ENCODE data around the gene TNS3.

Gene TNS3

GRCh38 chr7:47580811-47581331, 1.0 kb downstream of the TNS3 start:
- Histone ChIP-seq H3K4me3 (ENCODE audit: low read depth, low read length) (peak overlapping the region; percentile 92), H2AFZ (ENCODE audit: low read length, unreplicated experiment) (no peak overlapping the region), H3K27me3 (ENCODE audit: insufficient read depth, low read length) (no peaks in the 10 kb centered on the region), H3K27ac (ENCODE audit: low read depth, low read length) (peak overlapping the region; percentile 96), H3K36me3 (ENCODE audit: insufficient read depth, low read length) (0 out of 2 replicates have a peak, but pooled peaks cover 5% of the 10 kb centered on the region), H3K4me1 (ENCODE audit: control insufficient read depth, insufficient read depth, low read length, unreplicated experiment) (peaks cover 66% of the 10 kb centered on the region), H3K79me2 (ENCODE audit: control insufficient read depth, insufficient read depth, low read length, unreplicated experiment) (peaks cover 60% of the 10 kb centered on the region)

GRCh38 chr7:47580175-47580706, 1.7 kb downstream of the TNS3 start:
- Histone ChIP-seq H2AFZ (ENCODE audit: low read length, unreplicated experiment) (no peak overlapping the region), H3K4me3 (ENCODE audit: low read depth, low read length) (peak overlapping the region; percentile 92), H3K27me3 (ENCODE audit: insufficient read depth, low read length) (no peaks in the 10 kb centered on the region), H3K36me3 (ENCODE audit: insufficient read depth, low read length) (0 out of 2 replicates have a peak, but pooled peaks cover 5% of the 10 kb centered on the region), H3K79me2 (ENCODE audit: control insufficient read depth, insufficient read depth, low read length, unreplicated experiment) (peaks cover 63% of the 10 kb centered on the region), H3K4me1 (ENCODE audit: control insufficient read depth, insufficient read depth, low read length, unreplicated experiment) (peaks cover 68% of the 10 kb centered on the region), H3K27ac (ENCODE audit: low read depth, low read length) (peak overlapping the region; percentile 96)

- Histone ChIP-seq H3K27me3 (ENCODE audit: insufficient read depth, low read length) (no peaks in the 10 kb centered on the region), H3K79me2 (ENCODE audit: control insufficient read depth, insufficient read depth, low read length, unreplicated experiment) (peaks cover 71% of the 10 kb centered on the region), H3K27ac (ENCODE audit: low read depth, low read length) (peak overlapping the region; percentile 96), H3K4me3 (ENCODE audit: low read depth, low read length) (peak overlapping the region; percentile 92), H2AFZ (ENCODE audit: low read length, unreplicated experiment) (no peak overlapping the region), H3K4me1 (ENCODE audit: control insufficient read depth, insufficient read depth, low read length, unreplicated experiment) (peaks cover 76% of the 10 kb centered on the region), H3K36me3 (ENCODE audit: insufficient read depth, low read length) (0 out of 2 replicates have a peak, but pooled peaks cover 5% of the 10 kb centered on the region)
Observed at GRCh38 chr7:47579458-47579857, 2.5 kb downstream of the TNS3 start.

- Histone ChIP-seq H3K4me1 (ENCODE audit: control insufficient read depth, insufficient read depth, low read length, unreplicated experiment) (peaks cover 78% of the 10 kb centered on the region), H3K27me3 (ENCODE audit: insufficient read depth, low read length) (no peaks in the 10 kb centered on the region), H3K4me3 (ENCODE audit: low read depth, low read length) (peak overlapping the region; percentile 92), H3K27ac (ENCODE audit: low read depth, low read length) (peak overlapping the region; percentile 96), H3K79me2 (ENCODE audit: control insufficient read depth, insufficient read depth, low read length, unreplicated experiment) (peaks cover 78% of the 10 kb centered on the region), H3K36me3 (ENCODE audit: insufficient read depth, low read length) (0 out of 2 replicates have a peak, but pooled peaks cover 5% of the 10 kb centered on the region), H2AFZ (ENCODE audit: low read length, unreplicated experiment) (no peak overlapping the region)
Observed at GRCh38 chr7:47578579-47579270, 3.2 kb downstream of the TNS3 start.

GRCh38 chr7:47577321-47577919, 4.5 kb downstream of the TNS3 start:
- H2AFZ ChIP-seq (ENCODE audit: low read length, unreplicated experiment) = no peak overlapping the region
- peaks cover 77% of the 10 kb centered on the region for H3K4me1 ChIP-seq (ENCODE audit: control insufficient read depth, insufficient read depth, low read length, unreplicated experiment)
- no peak overlapping the region for H3K4me3 ChIP-seq (ENCODE audit: low read depth, low read length)
- H3K79me2 ChIP-seq (ENCODE audit: control insufficient read depth, insufficient read depth, low read length, unreplicated experiment) = peaks cover 91% of the 10 kb centered on the region
- 0 out of 2 replicates have a peak, but pooled peaks cover 5% of the 10 kb centered on the region for H3K36me3 ChIP-seq (ENCODE audit: insufficient read depth, low read length)
- H3K27ac ChIP-seq (ENCODE audit: low read depth, low read length) = peak overlapping the region; percentile 36
- no peaks in the 10 kb centered on the region for H3K27me3 ChIP-seq (ENCODE audit: insufficient read depth, low read length)

GRCh38 chr7:47576866-47577306, 5.0 kb downstream of the TNS3 start:
- Histone ChIP-seq H3K4me1 (ENCODE audit: control insufficient read depth, insufficient read depth, low read length, unreplicated experiment) (peaks cover 80% of the 10 kb centered on the region), H3K4me3 (ENCODE audit: low read depth, low read length) (0 out of 2 replicates have a peak overlapping the region, but pooled peaks have one; percentile 15), H3K27me3 (ENCODE audit: insufficient read depth, low read length) (no peaks in the 10 kb centered on the region), H3K36me3 (ENCODE audit: insufficient read depth, low read length) (0 out of 2 replicates have a peak, but pooled peaks cover 5% of the 10 kb centered on the region), H3K27ac (ENCODE audit: low read depth, low read length) (peak overlapping the region; percentile 36), H3K79me2 (ENCODE audit: control insufficient read depth, insufficient read depth, low read length, unreplicated experiment) (peaks cover 96% of the 10 kb centered on the region), H2AFZ (ENCODE audit: low read length, unreplicated experiment) (no peak overlapping the region)

- Histone ChIP-seq H3K27me3 (ENCODE audit: insufficient read depth, low read length) (no peaks in the 10 kb centered on the region), H3K79me2 (ENCODE audit: control insufficient read depth, insufficient read depth, low read length, unreplicated experiment) (peaks cover 95% of the 10 kb centered on the region), H3K27ac (ENCODE audit: low read depth, low read length) (peak overlapping the region; percentile 36), H3K4me1 (ENCODE audit: control insufficient read depth, insufficient read depth, low read length, unreplicated experiment) (peaks cover 86% of the 10 kb centered on the region), H2AFZ (ENCODE audit: low read length, unreplicated experiment) (no peak overlapping the region), H3K36me3 (ENCODE audit: insufficient read depth, low read length) (0 out of 2 replicates have a peak, but pooled peaks cover 5% of the 10 kb centered on the region), H3K4me3 (ENCODE audit: low read depth, low read length) (no peak overlapping the region)
Observed at GRCh38 chr7:47576031-47576865, 5.7 kb downstream of the TNS3 start.

- Histone ChIP-seq H3K36me3 (ENCODE audit: insufficient read depth, low read length) (peaks cover 10% of the 10 kb centered on the region; the same call in 1 of the 2 replicates), H3K79me2 (ENCODE audit: control insufficient read depth, insufficient read depth, low read length, unreplicated experiment) (peaks cover 92% of the 10 kb centered on the region), H3K4me3 (ENCODE audit: low read depth, low read length) (peak overlapping the region; percentile 64), H3K27ac (ENCODE audit: low read depth, low read length) (peak overlapping the region; percentile 91), H3K4me1 (ENCODE audit: control insufficient read depth, insufficient read depth, low read length, unreplicated experiment) (peaks cover 90% of the 10 kb centered on the region), H2AFZ (ENCODE audit: low read length, unreplicated experiment) (peak overlapping the region; percentile 24), H3K27me3 (ENCODE audit: insufficient read depth, low read length) (no peaks in the 10 kb centered on the region)
Observed at GRCh38 chr7:47574482-47575329, 7.2 kb downstream of the TNS3 start.

GRCh38 chr7:47573758-47574481, 8.0 kb downstream of the TNS3 start:
- Histone ChIP-seq H3K27ac (ENCODE audit: low read depth, low read length) (peak overlapping the region; percentile 91), H2AFZ (ENCODE audit: low read length, unreplicated experiment) (peak overlapping the region; percentile 24), H3K36me3 (ENCODE audit: insufficient read depth, low read length) (peaks cover 10% of the 10 kb centered on the region; the same call in 1 of the 2 replicates), H3K79me2 (ENCODE audit: control insufficient read depth, insufficient read depth, low read length, unreplicated experiment) (peaks cover 87% of the 10 kb centered on the region), H3K4me3 (ENCODE audit: low read depth, low read length) (peak overlapping the region; percentile 64), H3K27me3 (ENCODE audit: insufficient read depth, low read length) (no peaks in the 10 kb centered on the region), H3K4me1 (ENCODE audit: control insufficient read depth, insufficient read depth, low read length, unreplicated experiment) (peaks cover 82% of the 10 kb centered on the region)
